ENCODE data around the gene OR8A1.

The OR8A1 gene

DNA sequence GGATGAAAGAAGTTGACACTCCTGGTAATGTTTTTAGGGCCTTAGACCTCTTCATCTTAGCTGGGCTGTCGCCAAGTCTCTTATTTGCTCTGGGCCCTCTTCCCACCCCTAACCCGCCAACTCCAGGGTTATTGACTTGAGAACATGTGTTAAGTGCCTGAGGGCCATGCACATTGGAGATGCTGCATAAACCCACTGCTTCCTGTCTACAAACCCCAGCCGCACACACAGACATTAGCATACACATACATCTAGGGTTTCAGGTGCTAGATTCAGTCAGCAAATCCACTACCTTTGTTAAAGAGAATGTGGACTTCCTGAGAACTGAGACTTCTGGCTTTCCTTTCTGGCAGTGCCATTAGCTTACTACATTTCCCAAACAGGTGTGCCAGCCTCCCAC lies 42.2 kb downstream of the OR8A1 start:
- TF ChIP-seq, protein P1, sequence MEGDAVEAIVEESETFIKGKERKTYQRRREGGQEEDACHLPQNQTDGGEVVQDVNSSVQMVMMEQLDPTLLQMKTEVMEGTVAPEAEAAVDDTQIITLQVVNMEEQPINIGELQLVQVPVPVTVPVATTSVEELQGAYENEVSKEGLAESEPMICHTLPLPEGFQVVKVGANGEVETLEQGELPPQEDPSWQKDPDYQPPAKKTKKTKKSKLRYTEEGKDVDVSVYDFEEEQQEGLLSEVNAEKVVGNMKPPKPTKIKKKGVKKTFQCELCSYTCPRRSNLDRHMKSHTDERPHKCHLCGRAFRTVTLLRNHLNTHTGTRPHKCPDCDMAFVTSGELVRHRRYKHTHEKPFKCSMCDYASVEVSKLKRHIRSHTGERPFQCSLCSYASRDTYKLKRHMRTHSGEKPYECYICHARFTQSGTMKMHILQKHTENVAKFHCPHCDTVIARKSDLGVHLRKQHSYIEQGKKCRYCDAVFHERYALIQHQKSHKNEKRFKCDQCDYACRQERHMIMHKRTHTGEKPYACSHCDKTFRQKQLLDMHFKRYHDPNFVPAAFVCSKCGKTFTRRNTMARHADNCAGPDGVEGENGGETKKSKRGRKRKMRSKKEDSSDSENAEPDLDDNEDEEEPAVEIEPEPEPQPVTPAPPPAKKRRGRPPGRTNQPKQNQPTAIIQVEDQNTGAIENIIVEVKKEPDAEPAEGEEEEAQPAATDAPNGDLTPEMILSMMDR (IDR thresholded peaks at IDR 0.05) = no peak

DNA sequence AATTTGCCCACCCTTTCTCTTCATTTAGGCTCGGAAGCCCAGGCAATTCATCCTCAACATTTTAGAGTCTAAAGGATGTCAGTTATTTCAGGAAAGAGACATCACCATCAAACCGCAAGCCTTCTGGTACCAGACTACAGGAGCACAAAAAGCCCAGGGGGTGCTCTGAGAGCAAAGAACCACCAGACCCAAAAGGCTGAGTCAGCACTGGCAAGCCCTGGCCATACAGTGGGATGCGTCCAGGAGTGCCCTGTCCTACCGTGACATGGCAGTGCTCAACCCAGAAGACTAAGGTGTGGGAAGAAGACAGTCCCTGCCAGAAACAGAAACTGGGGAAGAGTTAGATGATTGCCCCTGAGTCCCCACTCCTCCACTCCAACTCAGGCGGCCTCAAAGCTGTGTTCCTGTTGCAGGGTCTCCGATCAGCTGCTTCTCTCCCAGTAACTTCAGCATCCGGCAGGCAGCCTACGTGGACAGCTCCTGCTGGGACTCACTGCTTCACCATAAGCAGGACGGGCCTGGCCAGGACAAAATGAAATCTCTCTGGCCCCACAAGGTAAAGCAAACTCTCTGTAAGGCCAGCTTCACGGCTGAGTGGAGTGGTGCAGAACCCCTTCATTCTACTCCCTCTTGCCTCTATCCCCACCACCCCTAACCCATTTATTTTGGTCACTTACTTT lies 42.9 kb downstream of the OR8A1 start:
- TF ChIP-seq, protein P1 (IDR thresholded peaks at IDR 0.05) = no peak

DNA sequence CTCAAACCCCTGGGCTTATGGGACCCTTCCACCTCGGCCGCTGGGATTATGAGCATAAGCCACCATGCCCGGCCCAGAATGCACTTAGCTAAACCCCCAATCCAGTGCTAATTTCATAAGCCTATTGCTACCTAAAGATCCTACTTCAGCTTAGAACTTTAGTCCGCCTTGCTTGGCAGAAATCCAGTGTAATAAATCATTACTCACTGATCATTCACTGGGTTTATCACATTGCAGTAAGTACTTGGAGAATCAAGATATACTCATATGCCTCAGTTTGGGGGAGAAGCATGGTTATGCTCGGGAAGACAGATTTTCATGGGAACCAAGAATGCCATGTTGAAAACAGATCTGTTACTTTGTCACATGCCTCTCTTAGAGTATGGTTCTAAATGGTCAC lies 49.1 kb downstream of the OR8A1 start:
- TF ChIP-seq, protein P1 (IDR thresholded peaks at IDR 0.05) = no peak

Data from LNCAP (cell line).